Vagina (tissue), 2 donors: ENCODE results near the gene EHD2.

Source experiments
- POLR2A ChIP-seq, 2 donors: fragments of 450-650 bp; IDR thresholded peaks; one replicate each; pipeline ENCODE4 v1.6.1; 2017; ENCODE audit warnings: antibody characterized with exemption in 2 of 2, mild to moderate bottlenecking in 2 of 2, moderate library complexity in 2 of 2
- POLR2AphosphoS5 ChIP-seq, 2 donors: sonication (generic); formaldehyde crosslinking; IDR thresholded peaks; one replicate each; pipeline ENCODE4 v1.9.0; 2017; ENCODE audit warnings: antibody characterized with exemption in 2 of 2, mild to moderate bottlenecking in 2 of 2, low read depth in 1 of 2; ENCODE audit not compliant: insufficient read depth in 1 of 2
- TF ChIP-seq, protein P1 (sequence below), 3 experiments: fragments of 450-650 bp in 2 of 3; fragments of 200-600 bp in 1 of 3; sonication (generic) in 1 of 3; IDR thresholded peaks; one replicate each; pipeline ENCODE4 v1.5.1; 2017 to 2019; ENCODE audit warnings: antibody characterized with exemption in 3 of 3, mild to moderate bottlenecking in 2 of 3, moderate library complexity in 2 of 3

DNA sequence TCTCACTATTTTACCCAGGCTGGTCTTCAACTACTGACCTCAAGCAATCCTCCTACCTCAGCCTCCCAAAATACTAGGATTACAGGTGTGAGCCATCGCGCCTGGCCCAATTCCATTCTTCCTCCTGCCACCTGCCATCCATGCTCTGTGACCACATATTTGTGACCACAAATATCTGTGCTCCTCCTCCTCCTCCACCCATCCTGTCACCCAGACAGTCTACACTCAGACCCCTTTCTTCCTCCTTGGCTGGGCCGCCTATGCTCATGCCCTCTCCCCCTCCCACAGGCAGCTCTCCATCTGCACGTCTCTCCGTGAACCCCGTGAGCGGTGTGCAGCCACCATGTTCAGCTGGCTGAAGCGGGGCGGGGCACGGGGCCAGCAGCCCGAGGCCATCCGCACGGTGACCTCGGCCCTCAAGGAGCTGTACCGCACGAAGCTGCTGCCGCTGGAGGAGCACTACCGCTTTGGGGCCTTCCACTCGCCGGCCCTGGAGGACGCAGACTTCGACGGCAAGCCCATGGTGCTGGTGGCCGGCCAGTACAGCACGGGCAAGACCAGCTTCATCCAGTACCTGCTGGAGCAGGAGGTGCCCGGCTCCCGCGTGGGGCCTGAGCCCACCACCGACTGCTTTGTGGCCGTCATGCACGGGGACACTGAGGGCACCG, 3.2 kb downstream of the EHD2 start:
- TF ChIP-seq, protein P1, sequence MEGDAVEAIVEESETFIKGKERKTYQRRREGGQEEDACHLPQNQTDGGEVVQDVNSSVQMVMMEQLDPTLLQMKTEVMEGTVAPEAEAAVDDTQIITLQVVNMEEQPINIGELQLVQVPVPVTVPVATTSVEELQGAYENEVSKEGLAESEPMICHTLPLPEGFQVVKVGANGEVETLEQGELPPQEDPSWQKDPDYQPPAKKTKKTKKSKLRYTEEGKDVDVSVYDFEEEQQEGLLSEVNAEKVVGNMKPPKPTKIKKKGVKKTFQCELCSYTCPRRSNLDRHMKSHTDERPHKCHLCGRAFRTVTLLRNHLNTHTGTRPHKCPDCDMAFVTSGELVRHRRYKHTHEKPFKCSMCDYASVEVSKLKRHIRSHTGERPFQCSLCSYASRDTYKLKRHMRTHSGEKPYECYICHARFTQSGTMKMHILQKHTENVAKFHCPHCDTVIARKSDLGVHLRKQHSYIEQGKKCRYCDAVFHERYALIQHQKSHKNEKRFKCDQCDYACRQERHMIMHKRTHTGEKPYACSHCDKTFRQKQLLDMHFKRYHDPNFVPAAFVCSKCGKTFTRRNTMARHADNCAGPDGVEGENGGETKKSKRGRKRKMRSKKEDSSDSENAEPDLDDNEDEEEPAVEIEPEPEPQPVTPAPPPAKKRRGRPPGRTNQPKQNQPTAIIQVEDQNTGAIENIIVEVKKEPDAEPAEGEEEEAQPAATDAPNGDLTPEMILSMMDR (IDR thresholded peaks at IDR 0.05) = no peak
- TF ChIP-seq POLR2A (IDR thresholded peaks at IDR 0.05) (no peak), POLR2AphosphoS5 (IDR thresholded peaks at IDR 0.05; ENCODE audit: insufficient read depth in 1 of 2, low read depth in 1 of 2) (no peak)
